HepG2 (cell line): ENCODE results near the gene TOMM22. TPM values are rescaled to one million over a fixed set of nuclear protein-coding genes. Genes with fewer than 3 reads are reported as not detected.

Source experiments
- ATAC-seq: fragments of 200-7000 bp; cut with Tn5 transposase; 3 replicates; pipeline ENCODE4 v1.9.1; 2020; ENCODE audit warnings: mild to moderate bottlenecking, moderate library complexity
- BruUV-seq: library from RNA; stranded (reverse); fragments of 400-500 nt; replicated peaks from 2 replicates; lab custom pipeline; 2021; lab: Mats Ljungman, UMichigan
- CTCF ChIA-PET: fragments of 300-600 bp; formaldehyde crosslinking; extraction: SDS; loops from one replicate; lab custom pipeline; 2021; ENCODE audit warnings: low total read pairs, inconsistent platforms, low intra/inter-chr PET ratio; lab: Yijun Ruan, JAX
- POLR2A ChIA-PET: fragments of 350-600 bp; sonication (Branson Sonifier 250); formaldehyde crosslinking; loops from one replicate; lab custom pipeline; 2020; ENCODE audit warnings: antibody characterized with exemption, inconsistent platforms; lab: Yijun Ruan, JAX
- DNase-seq: peaks from one replicate; pipeline ENCODE4 v3.0.0-alpha.2; 2015; ENCODE audit warnings: low spot score
- FAIRE-seq: peaks from 3 replicates; lab custom pipeline; 2011; peaks lifted over from hg19 to GRCh38; lab: Jason Lieb, UNC
- H2AFZ ChIP-seq: one replicate; pipeline ENCODE4 v1.6.1; 2011; ENCODE audit warnings: low read length, inconsistent platforms
- H3K27ac ChIP-seq: fragments of 300-600 bp; 3 replicates; pipeline ENCODE4 v1.8.0; 2011; ENCODE audit warnings: mixed run types, mild to moderate bottlenecking, mixed read lengths, low read length, inconsistent platforms; ENCODE audit not compliant: insufficient read depth; ENCODE audit errors: extremely low read length
- H3K27me3 ChIP-seq, 2 experiments: fragments of 200-600 bp in 1 of 2; 2 replicates in 1 of 2; 3 replicates in 1 of 2; pipeline versions ENCODE4 v1.6.0 to v1.8.0; 2011; ENCODE audit warnings: low read length in 2 of 2, mild to moderate bottlenecking in 2 of 2, moderate library complexity in 2 of 2, inconsistent platforms in 1 of 2; ENCODE audit not compliant: insufficient read depth in 2 of 2, control insufficient read depth in 1 of 2
- H3K36me3 ChIP-seq, 2 experiments: fragments of 200-600 bp in 1 of 2; replicated peaks in 1 of 2; 2 replicates in 1 of 2; 3 replicates in 1 of 2; pipeline versions ENCODE4 v1.5.1 to v1.8.0; 2011; ENCODE audit warnings: low read length in 2 of 2, inconsistent platforms in 1 of 2; ENCODE audit not compliant: insufficient read depth in 2 of 2, control insufficient read depth in 1 of 2
- H3K4me1 ChIP-seq: 2 replicates; pipeline ENCODE4 v1.5.1; 2012; ENCODE audit warnings: low read length, inconsistent platforms; ENCODE audit not compliant: insufficient read depth
- H3K4me2 ChIP-seq: 2 replicates; pipeline ENCODE4 v1.6.0; 2011; ENCODE audit warnings: low read depth, low read length, inconsistent platforms
- H3K4me3 ChIP-seq, 3 experiments: fragments of 200-600 bp in 1 of 3; sonication (generic), shearing (Covaris generic) in 1 of 3; replicated peaks in 1 of 3; 2 replicates each; pipeline ENCODE4 v1.5.1; 2011 to 2016; ENCODE audit warnings: low read length in 3 of 3, inconsistent platforms in 2 of 3, low read depth in 2 of 3, mild to moderate bottlenecking in 2 of 3, control low read depth in 1 of 3, mixed read lengths in 1 of 3; ENCODE audit not compliant: insufficient read depth in 1 of 3
- H3K79me2 ChIP-seq: one replicate; pipeline ENCODE4 v1.6.1; 2011; ENCODE audit warnings: low read length, inconsistent platforms; ENCODE audit not compliant: insufficient read depth
- H3K9ac ChIP-seq: 2 replicates; pipeline ENCODE4 v1.6.0; 2011; ENCODE audit warnings: mild to moderate bottlenecking, low read depth, low read length, inconsistent platforms; ENCODE audit not compliant: insufficient read depth
- H3K9me3 ChIP-seq: 2 replicates; pipeline ENCODE4 v1.5.1; 2012; ENCODE audit warnings: mild to moderate bottlenecking, low read length
- H4K20me1 ChIP-seq: 2 replicates; pipeline ENCODE4 v1.6.0; 2011; ENCODE audit warnings: inconsistent platforms, mild to moderate bottlenecking, low read length, moderate library complexity; ENCODE audit not compliant: insufficient read depth
- FOXK2 ChIP-seq: fragments of 450-650 bp; IDR thresholded peaks from 2 replicates; pipeline ENCODE4 v1.6.1; 2016
- FOXP4 ChIP-seq: sonication (generic); formaldehyde crosslinking; IDR thresholded peaks from 2 replicates; pipeline ENCODE4 v1.4.0; 2020; ENCODE audit warnings: missing genetic modification reagents
- GTF2F1 ChIP-seq: fragments of 150-350 bp; IDR thresholded peaks from 2 replicates; pipeline ENCODE4 v1.6.1; 2014; ENCODE audit warnings: low read length
- MAFK ChIP-seq, 2 experiments: IDR thresholded peaks in 1 of 2; conservative IDR thresholded peaks in 1 of 2; 2 replicates each; pipeline ENCODE4 v1.6.1; 2011; ENCODE audit warnings: improper control_type of control experiment in 2 of 2, low read length in 2 of 2
- NFIC ChIP-seq: IDR thresholded peaks from 2 replicates; pipeline ENCODE4 v1.6.1; 2012; ENCODE audit warnings: mild to moderate bottlenecking, low read length, inconsistent platforms
- SKI ChIP-seq: fragments of 450-650 bp; IDR thresholded peaks from one replicate; pipeline ENCODE4 v1.6.1; 2018; ENCODE audit warnings: mild to moderate bottlenecking; ENCODE audit not compliant: partially characterized antibody
- SNRNP70 ChIP-seq: fragments of 200-400 bp; formaldehyde crosslinking; IDR thresholded peaks from 2 replicates; pipeline ENCODE4 v1.6.1; 2017; ENCODE audit warnings: mild to moderate bottlenecking, low read depth, low read length, moderate library complexity
- SP4 ChIP-seq: sonication (generic); formaldehyde crosslinking; IDR thresholded peaks from 2 replicates; pipeline ENCODE4 v1.8.1; 2023; ENCODE audit warnings: mild to moderate bottlenecking, missing genetic modification reagents
- TAF1 ChIP-seq: sonication (generic); formaldehyde crosslinking; IDR thresholded peaks from 2 replicates; pipeline ENCODE4 v1.4.0; 2020; ENCODE audit warnings: missing genetic modification reagents
- ZNF264 ChIP-seq: sonication (generic); formaldehyde crosslinking; IDR thresholded peaks from 2 replicates; pipeline ENCODE4 v1.4.0; 2020; ENCODE audit warnings: missing genetic modification reagents
- ZNF562 ChIP-seq: sonication (generic); formaldehyde crosslinking; IDR thresholded peaks from 2 replicates; pipeline ENCODE4 v1.8.0; 2022; ENCODE audit warnings: missing genetic modification reagents, borderline replicate concordance
- ZNF598 ChIP-seq: sonication (generic); formaldehyde crosslinking; IDR thresholded peaks from 2 replicates; pipeline ENCODE4 v1.5.1; 2020; ENCODE audit warnings: mild to moderate bottlenecking, missing genetic modification reagents, borderline replicate concordance
- ZSCAN12 ChIP-seq: sonication (generic); formaldehyde crosslinking; IDR thresholded peaks from 2 replicates; pipeline ENCODE4 v1.9.0; 2021; ENCODE audit warnings: mild to moderate bottlenecking, missing genetic modification reagents
- WGBS: methylation state at CpG from one replicate; pipeline ENCODE4 v1.1.6; 2017; ENCODE audit warnings: low lambda C conversion rate; 5-methylcytosine and 5-hydroxymethylcytosine counted together
- in situ Hi-C: cut with HindIII; loops from 2 replicates; pipeline ENCODE4 v1.10.0; 2017; ENCODE audit warnings: low pct_unique_long_range_greater_than_20kb; ENCODE audit not compliant: extremely low pct_ligation_motif_present
- intact Hi-C: fragments of 100-400 bp; cut with micrococcal nuclease; formaldehyde crosslinking; loops from one replicate; pipeline ENCODE4 v1.10.0; 2022; ENCODE audit not compliant: unreplicated experiment
- polyA plus RNA-seq, 8 experiments: library from polyadenylated mRNA; depleted of rRNA in 3 of 8; stranded (reverse) in 7 of 8; unstranded in 1 of 8; fragments of >200 nt; fragmentation: Illumina TruSeq in 4 of 8; extraction: Trizol in 4 of 8; gene quantifications; 2 replicates each; pipeline versions ENCODE4 v1.2.1 to v1.2.3, GENCODE V29; 2011 to 2016; ENCODE audit warnings: low read depth in 4 of 8, missing spikeins in 1 of 8, mixed read lengths in 1 of 8; ENCODE audit not compliant: insufficient read depth in 1 of 8
- total RNA-seq, 5 experiments: library from RNA; depleted of rRNA; stranded (reverse); fragments of >200 nt; fragmentation: Illumina TruSeq; extraction: Trizol; gene quantifications; 2 replicates each; pipeline ENCODE4 v1.2.3, GENCODE V29; 2016; ENCODE audit warnings: low read depth in 1 of 5
- TF ChIP-seq, protein P1 (sequence below): sonication (generic); formaldehyde crosslinking; IDR thresholded peaks from 2 replicates; pipeline ENCODE4 v1.4.0; 2020; ENCODE audit warnings: missing genetic modification reagents
- TF ChIP-seq, protein P2 (sequence below): sonication (generic); formaldehyde crosslinking; IDR thresholded peaks from 2 replicates; pipeline ENCODE4 v1.4.0; 2020; ENCODE audit warnings: missing genetic modification reagents; ENCODE audit errors: not compliant biosample characterization
- TF ChIP-seq, protein P3 (sequence below): sonication (generic); formaldehyde crosslinking; IDR thresholded peaks from 2 replicates; pipeline ENCODE4 v1.4.0; 2020; ENCODE audit warnings: mild to moderate bottlenecking, missing genetic modification reagents
- TF ChIP-seq, protein P4 (sequence below): sonication (generic); formaldehyde crosslinking; conservative IDR thresholded peaks from 2 replicates; pipeline ENCODE4 v1.4.0; 2020; ENCODE audit warnings: missing genetic modification reagents

The TOMM22 gene
- total and polyA plus RNA-seq, 2 of the 13 experiments (the other 11 are each of a cell fraction or from before 2014, with no cell fraction given) = 46.9 to 118 TPM

GRCh38 chr22:38715176-38715764 lies 33.5 kb downstream of the TOMM22 start:
- FAIRE-seq = no peak
- no peak overlapping the region for H2AFZ ChIP-seq
- no peak for DNase-seq
- no peak overlapping the region for H3K27ac ChIP-seq
- H4K20me1 ChIP-seq = peaks cover 51% of the 10 kb centered on the region
- WGBS = 96% methylated on average over 9 of the region's 9 CpGs
- H3K27me3 ChIP-seq = no peaks in the 10 kb centered on the region
- H3K9me3 ChIP-seq = no peaks in the 10 kb centered on the region
- H3K4me1 ChIP-seq = no peaks in the 10 kb centered on the region
- POLR2A ChIA-PET = interaction anchor here (0.8 kb wide), 1 partner anchor 10 kb away, joined by 4 read pairs; the partner anchor contains the start of gene GTPBP1
- H3K36me3 ChIP-seq = peaks cover 38 to 55% of the 10 kb centered on the region in 2 experiments
- CTCF ChIA-PET = no interaction called here
- no peak overlapping the region for H3K9ac ChIP-seq
- no TSS peak for BruUV-seq
- ATAC-seq = no peak
- H3K4me2 ChIP-seq = no peak overlapping the region
- in situ Hi-C loops (no loop called here), intact Hi-C loops (no loop called here)
- peaks cover 55% of the 10 kb centered on the region for H3K79me2 ChIP-seq
- H3K4me3 ChIP-seq = no peak overlapping the region
- TF ChIP-seq ZNF598 (CRISPR knock-in tag) = no peak
- TF ChIP-seq, protein P1, sequence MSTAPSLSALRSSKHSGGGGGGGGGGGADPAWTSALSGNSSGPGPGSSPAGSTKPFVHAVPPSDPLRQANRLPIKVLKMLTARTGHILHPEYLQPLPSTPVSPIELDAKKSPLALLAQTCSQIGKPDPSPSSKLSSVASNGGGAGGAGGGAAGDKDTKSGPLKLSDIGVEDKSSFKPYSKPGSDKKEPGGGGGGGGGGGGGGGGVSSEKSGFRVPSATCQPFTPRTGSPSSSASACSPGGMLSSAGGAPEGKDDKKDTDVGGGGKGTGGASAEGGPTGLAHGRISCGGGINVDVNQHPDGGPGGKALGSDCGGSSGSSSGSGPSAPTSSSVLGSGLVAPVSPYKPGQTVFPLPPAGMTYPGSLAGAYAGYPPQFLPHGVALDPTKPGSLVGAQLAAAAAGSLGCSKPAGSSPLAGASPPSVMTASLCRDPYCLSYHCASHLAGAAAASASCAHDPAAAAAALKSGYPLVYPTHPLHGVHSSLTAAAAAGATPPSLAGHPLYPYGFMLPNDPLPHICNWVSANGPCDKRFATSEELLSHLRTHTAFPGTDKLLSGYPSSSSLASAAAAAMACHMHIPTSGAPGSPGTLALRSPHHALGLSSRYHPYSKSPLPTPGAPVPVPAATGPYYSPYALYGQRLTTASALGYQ (CRISPR knock-in tag) = no peak
- TF ChIP-seq TAF1 (CRISPR knock-in tag) = no peak
- TF ChIP-seq, protein P2, sequence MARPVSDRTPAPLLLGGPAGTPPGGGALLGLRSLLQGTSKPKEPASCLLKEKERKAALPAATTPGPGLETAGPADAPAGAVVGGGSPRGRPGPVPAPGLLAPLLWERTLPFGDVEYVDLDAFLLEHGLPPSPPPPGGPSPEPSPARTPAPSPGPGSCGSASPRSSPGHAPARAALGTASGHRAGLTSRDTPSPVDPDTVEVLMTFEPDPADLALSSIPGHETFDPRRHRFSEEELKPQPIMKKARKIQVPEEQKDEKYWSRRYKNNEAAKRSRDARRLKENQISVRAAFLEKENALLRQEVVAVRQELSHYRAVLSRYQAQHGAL (CRISPR knock-in tag) = no peak
- TF ChIP-seq ZNF562 (CRISPR knock-in tag) = no peak
- TF ChIP-seq, protein P3, sequence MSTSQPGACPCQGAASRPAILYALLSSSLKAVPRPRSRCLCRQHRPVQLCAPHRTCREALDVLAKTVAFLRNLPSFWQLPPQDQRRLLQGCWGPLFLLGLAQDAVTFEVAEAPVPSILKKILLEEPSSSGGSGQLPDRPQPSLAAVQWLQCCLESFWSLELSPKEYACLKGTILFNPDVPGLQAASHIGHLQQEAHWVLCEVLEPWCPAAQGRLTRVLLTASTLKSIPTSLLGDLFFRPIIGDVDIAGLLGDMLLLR (CRISPR knock-in tag) = no peak
- no peak for TF ChIP-seq GTF2F1
- TF ChIP-seq, protein P4, sequence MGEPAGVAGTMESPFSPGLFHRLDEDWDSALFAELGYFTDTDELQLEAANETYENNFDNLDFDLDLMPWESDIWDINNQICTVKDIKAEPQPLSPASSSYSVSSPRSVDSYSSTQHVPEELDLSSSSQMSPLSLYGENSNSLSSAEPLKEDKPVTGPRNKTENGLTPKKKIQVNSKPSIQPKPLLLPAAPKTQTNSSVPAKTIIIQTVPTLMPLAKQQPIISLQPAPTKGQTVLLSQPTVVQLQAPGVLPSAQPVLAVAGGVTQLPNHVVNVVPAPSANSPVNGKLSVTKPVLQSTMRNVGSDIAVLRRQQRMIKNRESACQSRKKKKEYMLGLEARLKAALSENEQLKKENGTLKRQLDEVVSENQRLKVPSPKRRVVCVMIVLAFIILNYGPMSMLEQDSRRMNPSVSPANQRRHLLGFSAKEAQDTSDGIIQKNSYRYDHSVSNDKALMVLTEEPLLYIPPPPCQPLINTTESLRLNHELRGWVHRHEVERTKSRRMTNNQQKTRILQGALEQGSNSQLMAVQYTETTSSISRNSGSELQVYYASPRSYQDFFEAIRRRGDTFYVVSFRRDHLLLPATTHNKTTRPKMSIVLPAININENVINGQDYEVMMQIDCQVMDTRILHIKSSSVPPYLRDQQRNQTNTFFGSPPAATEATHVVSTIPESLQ (CRISPR knock-in tag) = no peak
- no peak for TF ChIP-seq MAFK (conservative IDR thresholded peaks at IDR 0.05 in 1 of 2, IDR thresholded peaks at IDR 0.05 in 1 of 2; ENCODE audit: low read length in 2 of 2)
- TF ChIP-seq SP4 (CRISPR knock-in tag) = no peak
- no peak for TF ChIP-seq FOXP4 (CRISPR knock-in tag)
- TF ChIP-seq SNRNP70 = no peak
- TF ChIP-seq ZNF264 = no peak
- TF ChIP-seq SKI = no peak
- no peak for TF ChIP-seq FOXK2
- no peak for TF ChIP-seq ZSCAN12 (CRISPR knock-in tag)
- TF ChIP-seq NFIC = no peak
